SK-N-SH treated with all-trans-retinoic acid at 6 μM for 48 hours (cell line): ENCODE data around the gene LIN7A.

Experiments
- ATAC-seq: fragments of 200-7000 bp; cut with Tn5 transposase; 3 replicates; pipeline ENCODE4 v1.9.1; 2020; ENCODE audit warnings: mild to moderate bottlenecking, moderate library complexity
- ARNTL ChIP-seq: fragments of 450-650 bp; formaldehyde crosslinking; IDR thresholded peaks from 2 replicates; pipeline ENCODE4 v1.5.0; 2020; ENCODE audit warnings: low read depth, mild to moderate bottlenecking, moderate library complexity, borderline replicate concordance
- BACH2 ChIP-seq: fragments of 250-450 bp; sonication (Bioruptor Pico); IDR thresholded peaks from 2 replicates; pipeline ENCODE4 v1.9.0; 2021; ENCODE audit warnings: mild to moderate bottlenecking, borderline replicate concordance
- CSDC2 ChIP-seq: fragments of 250-450 bp; sonication (Bioruptor Pico); IDR thresholded peaks from 2 replicates; pipeline ENCODE4 v1.5.0; 2020; ENCODE audit warnings: mild to moderate bottlenecking, moderate library complexity
- CSRNP3 ChIP-seq: fragments of 250-450 bp; sonication (Bioruptor Pico); IDR thresholded peaks from 2 replicates; pipeline ENCODE4 v1.5.1; 2021; ENCODE audit warnings: mild to moderate bottlenecking, moderate library complexity
- ESRRG ChIP-seq: fragments of 250-450 bp; sonication (Bioruptor Pico); IDR thresholded peaks from 2 replicates; pipeline ENCODE4 v1.6.1; 2021; ENCODE audit warnings: mild to moderate bottlenecking
- GLIS3 ChIP-seq: fragments of 250-450 bp; sonication (Bioruptor Pico); IDR thresholded peaks from 2 replicates; pipeline ENCODE4 v1.5.0; 2020; ENCODE audit warnings: mild to moderate bottlenecking, moderate library complexity
- ISL1 ChIP-seq: fragments of 250-450 bp; sonication (Bioruptor Pico); IDR thresholded peaks from 2 replicates; pipeline ENCODE4 v2.1.2; 2022; ENCODE audit warnings: mild to moderate bottlenecking, moderate library complexity
- OSR1 ChIP-seq: fragments of 250-450 bp; sonication (Bioruptor Pico); IDR thresholded peaks from 2 replicates; pipeline ENCODE4 v1.8.0; 2022; ENCODE audit warnings: moderate library complexity, mild to moderate bottlenecking, inconsistent platforms
- PATZ1 ChIP-seq: fragments of 250-450 bp; sonication (Bioruptor Pico); IDR thresholded peaks from 2 replicates; pipeline ENCODE4 v1.8.0; 2020; ENCODE audit warnings: mild to moderate bottlenecking, moderate library complexity, borderline replicate concordance
- PPARA ChIP-seq: fragments of 250-450 bp; sonication (Bioruptor Pico); IDR thresholded peaks from 2 replicates; pipeline ENCODE4 v1.5.0; 2020; ENCODE audit warnings: mild to moderate bottlenecking, borderline replicate concordance
- RARB ChIP-seq: fragments of 250-450 bp; sonication (Bioruptor Pico); IDR thresholded peaks from 2 replicates; pipeline ENCODE4 v1.8.0; 2021; ENCODE audit warnings: mild to moderate bottlenecking, moderate library complexity
- SNAI2 ChIP-seq: fragments of 250-450 bp; sonication (Bioruptor Pico); IDR thresholded peaks from 2 replicates; pipeline ENCODE4 v1.5.0; 2020; ENCODE audit warnings: mild to moderate bottlenecking, moderate library complexity
- TCF4 ChIP-seq: fragments of 250-450 bp; sonication (Bioruptor Pico); IDR thresholded peaks from 2 replicates; pipeline ENCODE4 v1.8.0; 2021; ENCODE audit warnings: mild to moderate bottlenecking, moderate library complexity, borderline replicate concordance
- TOX ChIP-seq: fragments of 250-450 bp; sonication (Bioruptor Pico); IDR thresholded peaks from 2 replicates; pipeline ENCODE4 v1.8.0; 2021; ENCODE audit warnings: mild to moderate bottlenecking, moderate library complexity, borderline replicate concordance
- ZC3H10 ChIP-seq: fragments of 250-450 bp; sonication (Bioruptor Pico); IDR thresholded peaks from 2 replicates; pipeline ENCODE4 v1.5.1; 2021; ENCODE audit warnings: mild to moderate bottlenecking, moderate library complexity
- ZFP3 ChIP-seq: fragments of 250-450 bp; sonication (Bioruptor Pico); IDR thresholded peaks from 2 replicates; pipeline ENCODE4 v1.5.0; 2020; ENCODE audit warnings: mild to moderate bottlenecking, moderate library complexity
- ZFP30 ChIP-seq: fragments of 450-650 bp; formaldehyde crosslinking; IDR thresholded peaks from 2 replicates; pipeline ENCODE4 v1.5.0; 2022; ENCODE audit warnings: mild to moderate bottlenecking, moderate library complexity
- ZNF565 ChIP-seq: fragments of 450-650 bp; formaldehyde crosslinking; conservative IDR thresholded peaks from 2 replicates; pipeline ENCODE4 v1.5.0; 2020; ENCODE audit warnings: low read depth, mild to moderate bottlenecking, moderate library complexity
- ZNF70 ChIP-seq: fragments of 450-650 bp; formaldehyde crosslinking; IDR thresholded peaks from 2 replicates; pipeline ENCODE4 v1.5.0; 2020; ENCODE audit warnings: mild to moderate bottlenecking, moderate library complexity
- TF ChIP-seq, protein P1 (sequence below): fragments of 250-450 bp; sonication (Bioruptor Pico); IDR thresholded peaks from 2 replicates; pipeline ENCODE4 v1.5.1; 2020; ENCODE audit warnings: low read depth, mild to moderate bottlenecking, moderate library complexity
- TF ChIP-seq, protein P2 (sequence below): fragments of 250-450 bp; sonication (Bioruptor Pico); IDR thresholded peaks from 2 replicates; pipeline ENCODE4 v1.5.0; 2020; ENCODE audit warnings: mild to moderate bottlenecking, moderate library complexity
- TF ChIP-seq, protein P3 (sequence below): fragments of 250-450 bp; sonication (Bioruptor Pico); IDR thresholded peaks from 2 replicates; pipeline ENCODE4 v1.8.0; 2021; ENCODE audit warnings: low read depth, mild to moderate bottlenecking, moderate library complexity, borderline replicate concordance

The LIN7A gene

GRCh38 chr12:80967565-80967964, 29.8 kb upstream of the LIN7A start:
- ATAC-seq: no peak
- TF ChIP-seq PATZ1 (CRISPR knock-in tag): no peak
- TF ChIP-seq SNAI2 (CRISPR knock-in tag): no peak
- no peak for TF ChIP-seq ARNTL (CRISPR knock-in tag)
- no peak for TF ChIP-seq ZFP3 (CRISPR knock-in tag)
- TF ChIP-seq ISL1: no peak

- no peak for TF ChIP-seq BACH2 (CRISPR knock-in tag)
- TF ChIP-seq SNAI2 (CRISPR knock-in tag): no peak
- TF ChIP-seq ZFP30: no peak
- TF ChIP-seq, protein P1, sequence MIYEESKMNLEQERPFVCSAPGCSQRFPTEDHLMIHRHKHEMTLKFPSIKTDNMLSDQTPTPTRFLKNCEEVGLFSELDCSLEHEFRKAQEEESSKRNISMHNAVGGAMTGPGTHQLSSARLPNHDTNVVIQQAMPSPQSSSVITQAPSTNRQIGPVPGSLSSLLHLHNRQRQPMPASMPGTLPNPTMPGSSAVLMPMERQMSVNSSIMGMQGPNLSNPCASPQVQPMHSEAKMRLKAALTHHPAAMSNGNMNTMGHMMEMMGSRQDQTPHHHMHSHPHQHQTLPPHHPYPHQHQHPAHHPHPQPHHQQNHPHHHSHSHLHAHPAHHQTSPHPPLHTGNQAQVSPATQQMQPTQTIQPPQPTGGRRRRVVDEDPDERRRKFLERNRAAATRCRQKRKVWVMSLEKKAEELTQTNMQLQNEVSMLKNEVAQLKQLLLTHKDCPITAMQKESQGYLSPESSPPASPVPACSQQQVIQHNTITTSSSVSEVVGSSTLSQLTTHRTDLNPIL (CRISPR knock-in tag): no peak
- no peak for TF ChIP-seq OSR1
- no peak for TF ChIP-seq CSRNP3 (CRISPR knock-in tag)
- no peak for TF ChIP-seq ESRRG (CRISPR knock-in tag)
- no peak for TF ChIP-seq GLIS3 (CRISPR knock-in tag)
- no peak for TF ChIP-seq TCF4 (CRISPR knock-in tag)
- no peak for TF ChIP-seq TOX (CRISPR knock-in tag)
- TF ChIP-seq ZC3H10: no peak
- TF ChIP-seq ZNF70 (CRISPR knock-in tag): no peak
- no peak for TF ChIP-seq PPARA
- no peak for TF ChIP-seq ARNTL (CRISPR knock-in tag)
- no peak for TF ChIP-seq CSDC2 (CRISPR knock-in tag)
- TF ChIP-seq, protein P2, sequence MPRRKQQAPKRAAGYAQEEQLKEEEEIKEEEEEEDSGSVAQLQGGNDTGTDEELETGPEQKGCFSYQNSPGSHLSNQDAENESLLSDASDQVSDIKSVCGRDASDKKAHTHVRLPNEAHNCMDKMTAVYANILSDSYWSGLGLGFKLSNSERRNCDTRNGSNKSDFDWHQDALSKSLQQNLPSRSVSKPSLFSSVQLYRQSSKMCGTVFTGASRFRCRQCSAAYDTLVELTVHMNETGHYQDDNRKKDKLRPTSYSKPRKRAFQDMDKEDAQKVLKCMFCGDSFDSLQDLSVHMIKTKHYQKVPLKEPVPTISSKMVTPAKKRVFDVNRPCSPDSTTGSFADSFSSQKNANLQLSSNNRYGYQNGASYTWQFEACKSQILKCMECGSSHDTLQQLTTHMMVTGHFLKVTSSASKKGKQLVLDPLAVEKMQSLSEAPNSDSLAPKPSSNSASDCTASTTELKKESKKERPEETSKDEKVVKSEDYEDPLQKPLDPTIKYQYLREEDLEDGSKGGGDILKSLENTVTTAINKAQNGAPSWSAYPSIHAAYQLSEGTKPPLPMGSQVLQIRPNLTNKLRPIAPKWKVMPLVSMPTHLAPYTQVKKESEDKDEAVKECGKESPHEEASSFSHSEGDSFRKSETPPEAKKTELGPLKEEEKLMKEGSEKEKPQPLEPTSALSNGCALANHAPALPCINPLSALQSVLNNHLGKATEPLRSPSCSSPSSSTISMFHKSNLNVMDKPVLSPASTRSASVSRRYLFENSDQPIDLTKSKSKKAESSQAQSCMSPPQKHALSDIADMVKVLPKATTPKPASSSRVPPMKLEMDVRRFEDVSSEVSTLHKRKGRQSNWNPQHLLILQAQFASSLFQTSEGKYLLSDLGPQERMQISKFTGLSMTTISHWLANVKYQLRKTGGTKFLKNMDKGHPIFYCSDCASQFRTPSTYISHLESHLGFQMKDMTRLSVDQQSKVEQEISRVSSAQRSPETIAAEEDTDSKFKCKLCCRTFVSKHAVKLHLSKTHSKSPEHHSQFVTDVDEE (CRISPR knock-in tag): no peak
- no peak for TF ChIP-seq RARB (CRISPR knock-in tag)
- TF ChIP-seq ZNF565 (CRISPR knock-in tag): no peak
- TF ChIP-seq, protein P3, sequence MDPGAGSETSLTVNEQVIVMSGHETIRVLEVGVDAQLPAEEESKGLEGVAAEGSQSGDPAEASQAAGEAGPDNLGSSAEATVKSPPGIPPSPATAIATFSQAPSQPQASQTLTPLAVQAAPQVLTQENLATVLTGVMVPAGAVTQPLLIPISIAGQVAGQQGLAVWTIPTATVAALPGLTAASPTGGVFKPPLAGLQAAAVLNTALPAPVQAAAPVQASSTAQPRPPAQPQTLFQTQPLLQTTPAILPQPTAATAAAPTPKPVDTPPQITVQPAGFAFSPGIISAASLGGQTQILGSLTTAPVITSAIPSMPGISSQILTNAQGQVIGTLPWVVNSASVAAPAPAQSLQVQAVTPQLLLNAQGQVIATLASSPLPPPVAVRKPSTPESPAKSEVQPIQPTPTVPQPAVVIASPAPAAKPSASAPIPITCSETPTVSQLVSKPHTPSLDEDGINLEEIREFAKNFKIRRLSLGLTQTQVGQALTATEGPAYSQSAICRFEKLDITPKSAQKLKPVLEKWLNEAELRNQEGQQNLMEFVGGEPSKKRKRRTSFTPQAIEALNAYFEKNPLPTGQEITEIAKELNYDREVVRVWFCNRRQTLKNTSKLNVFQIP (CRISPR knock-in tag): no peak
- no peak for TF ChIP-seq ZFP3 (CRISPR knock-in tag)
- no peak for ATAC-seq
Measured at GRCh38 chr12:80966001-80966400, 28.3 kb upstream of the LIN7A start.

- no peak for ATAC-seq
- TF ChIP-seq, protein P3 (CRISPR knock-in tag): no peak
- TF ChIP-seq CSRNP3 (CRISPR knock-in tag): no peak
- no peak for TF ChIP-seq ZC3H10
- TF ChIP-seq TOX (CRISPR knock-in tag): no peak
- no peak for TF ChIP-seq BACH2 (CRISPR knock-in tag)
- no peak for TF ChIP-seq ESRRG (CRISPR knock-in tag)
- TF ChIP-seq PPARA: no peak
- TF ChIP-seq, protein P1 (CRISPR knock-in tag): no peak
- no peak for TF ChIP-seq CSDC2 (CRISPR knock-in tag)
- no peak for TF ChIP-seq ZNF70 (CRISPR knock-in tag)
- no peak for TF ChIP-seq PATZ1 (CRISPR knock-in tag)
Measured at GRCh38 chr12:80958162-80958561, 20.4 kb upstream of the LIN7A start.
